BJ (cell line): ENCODE measurements around the gene CH25H. TPM values are rescaled to one million over a fixed set of nuclear protein-coding genes. Genes with fewer than 3 reads are reported as not detected.
"Not testable (repeated sequence)": the region's sequence is repeated elsewhere in the genome, so short reads cannot be mapped to it uniquely, and the experiment has no call there.

Experiments
- CTCF ChIA-PET: fragments of 350-600 bp; formaldehyde crosslinking; extraction: SDS; loops from one replicate; lab custom pipeline; 2021; ENCODE audit warnings: antibody characterized with exemption, inconsistent platforms; lab: Yijun Ruan, JAX
- POLR2A ChIA-PET: fragments of 300-600 bp; sonication (Branson Sonifier 250); formaldehyde crosslinking; extraction: SDS; loops from one replicate; lab custom pipeline; 2021; ENCODE audit warnings: antibody characterized with exemption; lab: Charles Lee
- DNase-seq: peaks from one replicate; pipeline ENCODE4 v3.0.0-alpha.2; 2011; ENCODE audit warnings: low read depth
- H3K27me3 ChIP-seq: 2 replicates; pipeline ENCODE4 v1.6.0; 2011; ENCODE audit warnings: low read length; ENCODE audit not compliant: control insufficient read depth, insufficient read depth
- H3K36me3 ChIP-seq: 2 replicates; pipeline ENCODE4 v1.5.1; 2011; ENCODE audit warnings: low read length; ENCODE audit not compliant: control insufficient read depth, insufficient read depth
- H3K4me3 ChIP-seq: 2 replicates; pipeline ENCODE4 v1.5.1; 2011; ENCODE audit warnings: low read depth, mild to moderate bottlenecking, control low read depth, low read length
- polyA plus RNA-seq: library from polyadenylated mRNA; depleted of rRNA; stranded (reverse); fragments of >200 nt; gene quantifications from 2 replicates; pipeline ENCODE4 v1.2.3, GENCODE V29; 2011
- TF ChIP-seq, protein P1 (sequence below): IDR thresholded peaks from 2 replicates; pipeline ENCODE4 v1.5.1; 2011; ENCODE audit warnings: low read depth, mild to moderate bottlenecking, control low read depth, inconsistent platforms, low read length, moderate library complexity; ENCODE audit not compliant: insufficient read depth

CH25H gene
- polyA plus RNA-seq, 1 experiment: 0.86 TPM

DNA sequence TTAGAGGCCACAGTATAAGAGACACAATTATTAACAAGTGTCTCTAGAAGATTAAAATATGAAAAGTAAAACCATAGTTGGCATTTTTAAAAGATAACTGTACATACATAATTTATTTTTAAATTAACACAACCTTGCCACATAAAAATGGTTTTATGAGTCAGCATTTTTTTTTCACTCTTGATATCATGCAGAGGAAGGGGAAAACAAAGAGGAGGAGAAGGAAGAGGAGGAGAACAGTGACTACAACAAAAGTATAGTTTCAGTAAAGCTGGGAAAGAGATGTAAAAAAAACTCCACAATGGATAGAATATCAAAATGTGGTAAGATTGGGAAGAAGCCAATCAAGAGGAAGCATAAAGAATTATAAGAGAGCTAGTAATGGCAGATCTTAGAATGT, 34.0 kb downstream of the CH25H start:
- Histone ChIP-seq H3K27me3 (0 out of 2 replicates have a peak, but pooled peaks cover 1% of the 10 kb centered on the region), H3K36me3 (no peaks in the 10 kb centered on the region), H3K4me3 (no peak overlapping the region)
- TF ChIP-seq, protein P1, sequence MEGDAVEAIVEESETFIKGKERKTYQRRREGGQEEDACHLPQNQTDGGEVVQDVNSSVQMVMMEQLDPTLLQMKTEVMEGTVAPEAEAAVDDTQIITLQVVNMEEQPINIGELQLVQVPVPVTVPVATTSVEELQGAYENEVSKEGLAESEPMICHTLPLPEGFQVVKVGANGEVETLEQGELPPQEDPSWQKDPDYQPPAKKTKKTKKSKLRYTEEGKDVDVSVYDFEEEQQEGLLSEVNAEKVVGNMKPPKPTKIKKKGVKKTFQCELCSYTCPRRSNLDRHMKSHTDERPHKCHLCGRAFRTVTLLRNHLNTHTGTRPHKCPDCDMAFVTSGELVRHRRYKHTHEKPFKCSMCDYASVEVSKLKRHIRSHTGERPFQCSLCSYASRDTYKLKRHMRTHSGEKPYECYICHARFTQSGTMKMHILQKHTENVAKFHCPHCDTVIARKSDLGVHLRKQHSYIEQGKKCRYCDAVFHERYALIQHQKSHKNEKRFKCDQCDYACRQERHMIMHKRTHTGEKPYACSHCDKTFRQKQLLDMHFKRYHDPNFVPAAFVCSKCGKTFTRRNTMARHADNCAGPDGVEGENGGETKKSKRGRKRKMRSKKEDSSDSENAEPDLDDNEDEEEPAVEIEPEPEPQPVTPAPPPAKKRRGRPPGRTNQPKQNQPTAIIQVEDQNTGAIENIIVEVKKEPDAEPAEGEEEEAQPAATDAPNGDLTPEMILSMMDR: no peak
- POLR2A ChIA-PET: no interaction called here
- no peak for DNase-seq
- CTCF ChIA-PET: no interaction called here

DNA sequence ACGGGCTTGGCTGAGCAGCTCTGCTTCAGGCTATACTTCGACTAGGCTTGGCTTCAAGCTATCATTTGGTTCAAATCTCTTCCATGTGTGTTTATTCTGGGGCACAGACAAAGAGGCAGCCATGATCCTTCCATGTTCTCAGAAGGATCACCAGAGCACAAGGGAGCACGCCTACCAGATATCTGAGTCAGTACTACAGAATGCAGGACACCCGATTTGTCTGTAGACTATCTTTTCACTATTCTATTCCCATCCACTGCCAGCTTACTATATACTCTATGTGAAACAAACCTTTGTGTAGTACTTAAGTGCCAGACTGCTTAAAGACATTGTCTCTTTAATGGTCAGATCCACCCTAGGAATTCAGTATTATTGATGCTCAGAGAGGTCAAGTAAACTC, 35.1 kb downstream of the CH25H start:
- ChIA-PET CTCF (interaction anchor here (0.7 kb wide), 1 partner anchor 180 kb away, joined by 3 read pairs; no protein-coding TSS in a partner anchor), POLR2A (interaction anchor here (0.6 kb wide), 1 partner anchor 241 kb away, joined by 12 read pairs; no protein-coding TSS in a partner anchor)
- Histone ChIP-seq H3K4me3 (no peak overlapping the region), H3K27me3 (0 out of 2 replicates have a peak, but pooled peaks cover 1% of the 10 kb centered on the region), H3K36me3 (no peaks in the 10 kb centered on the region)
- TF ChIP-seq, protein P1: no peak
- no peak for DNase-seq

DNA sequence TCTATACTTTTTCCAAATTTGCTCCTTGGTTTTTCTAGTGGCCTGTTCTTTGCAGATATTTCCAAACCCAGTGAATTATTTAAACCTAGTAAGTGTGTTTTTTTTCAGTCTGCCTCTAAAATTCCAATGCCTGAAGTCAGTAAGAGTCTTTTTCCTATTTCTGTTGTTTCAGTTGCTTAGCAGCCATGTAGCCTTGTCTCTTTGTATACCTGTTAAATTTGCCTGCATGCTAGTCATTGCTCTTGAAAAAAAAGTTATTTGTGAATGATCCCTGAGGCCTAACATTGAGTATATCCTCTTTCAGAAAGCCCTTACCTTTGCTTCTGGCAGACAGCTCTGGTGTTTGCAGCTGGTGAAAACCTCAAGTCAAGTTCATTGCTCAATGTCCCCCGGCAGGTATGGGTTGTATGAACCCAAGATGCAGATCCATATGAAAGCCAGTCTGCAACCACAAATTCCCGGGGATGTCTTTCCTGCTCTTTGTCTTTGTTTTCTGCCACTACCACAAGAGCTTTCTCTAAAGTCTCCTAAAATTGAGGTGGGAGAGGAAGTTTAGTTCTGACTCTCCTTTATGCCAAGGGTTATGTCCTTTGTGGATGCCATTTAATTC, 35.7 kb downstream of the CH25H start:
- ChIA-PET POLR2A (no interaction called here), CTCF (interaction anchor here (0.6 kb wide), 1 partner anchor 42 kb away, joined by 3 read pairs; no protein-coding TSS in a partner anchor)
- 0 out of 2 replicates have a peak, but pooled peaks cover 1% of the 10 kb centered on the region for H3K27me3 ChIP-seq
- no peak for DNase-seq
- H3K4me3 ChIP-seq: no peak overlapping the region
- H3K36me3 ChIP-seq: no peaks in the 10 kb centered on the region
- TF ChIP-seq, protein P1: no peak

DNA sequence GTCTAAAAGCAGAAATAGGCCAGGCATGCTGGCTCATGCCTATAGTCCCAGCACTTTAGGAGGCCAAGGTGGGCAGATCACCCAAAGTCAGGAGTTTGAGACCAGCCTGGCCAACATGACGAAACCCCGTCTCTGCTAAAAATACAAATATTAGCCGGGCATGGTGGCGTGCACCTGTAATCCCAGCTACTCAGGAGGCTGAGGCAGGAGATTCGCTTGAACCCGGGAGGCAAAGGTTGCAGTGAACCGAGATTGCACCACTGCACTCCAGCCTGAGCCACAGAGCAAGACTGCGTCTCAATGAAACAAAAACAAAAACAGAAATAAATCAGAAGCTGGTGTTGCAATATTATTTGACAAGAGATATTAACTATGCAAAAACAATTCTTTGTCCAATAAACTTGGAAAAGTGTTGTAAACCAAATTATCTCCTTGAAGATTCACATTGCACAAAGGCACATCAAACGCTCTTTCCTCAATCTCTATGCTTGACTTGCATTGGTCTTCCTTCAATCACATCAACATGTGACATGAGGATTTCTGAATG, 38.7 kb downstream of the CH25H start:
- DNase-seq, POLR2A ChIA-PET, H3K36me3 ChIP-seq, H3K4me3 ChIP-seq, H3K27me3 ChIP-seq: not testable (repeated sequence)
- CTCF ChIA-PET: interaction anchor here (1.2 kb wide), 1 partner anchor 12 kb away, joined by 3 read pairs; no protein-coding TSS in a partner anchor

DNA sequence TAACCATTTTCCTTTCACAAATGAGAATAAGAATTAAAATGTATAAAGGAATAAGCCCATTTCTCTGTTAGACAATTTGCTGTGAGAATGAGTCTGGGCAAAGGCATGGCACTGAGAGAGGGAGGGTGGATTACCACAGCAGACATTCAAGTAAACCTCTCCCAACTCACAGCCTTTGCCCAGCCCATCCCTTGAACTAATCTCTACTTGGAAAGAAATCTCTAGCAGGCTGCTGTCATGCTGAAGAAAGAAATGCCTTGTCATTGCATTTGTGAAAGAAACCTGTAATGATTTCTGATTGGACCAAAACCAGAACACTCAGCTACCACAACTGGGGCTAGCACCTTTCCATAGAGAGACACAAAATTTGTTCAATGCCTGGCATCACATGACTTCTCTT, 39.2 kb downstream of the CH25H start:
- CTCF ChIA-PET: interaction anchor here (1.2 kb wide), 1 partner anchor 12 kb away, joined by 3 read pairs; no protein-coding TSS in a partner anchor
- DNase-seq: no peak
- 0 out of 2 replicates have a peak, but pooled peaks cover 3% of the 10 kb centered on the region for H3K27me3 ChIP-seq
- H3K4me3 ChIP-seq: no peak overlapping the region
- H3K36me3 ChIP-seq: no peaks in the 10 kb centered on the region
- TF ChIP-seq, protein P1: no peak
- POLR2A ChIA-PET: no interaction called here
